GM23338 (cell line): Measurements from ENCODE around the gene AQP4. TPM values are rescaled to one million over a fixed set of nuclear protein-coding genes. Genes with fewer than 3 reads are reported as not detected.

Experiments
- ATAC-seq: fragments of 200-7000 bp; cut with Tn5 transposase; 3 replicates; pipeline ENCODE4 v1.9.1; 2020
- DNase-seq: peaks from one replicate; pipeline ENCODE4 v3.0.0-alpha.2; 2015; ENCODE audit warnings: low spot score
- H2AFZ ChIP-seq: fragments of 200-600 bp; sonication (generic); 2 replicates; pipeline ENCODE4 v1.8.0; 2016; ENCODE audit warnings: antibody characterized with exemption, mild to moderate bottlenecking, moderate library complexity
- H3F3A ChIP-seq: fragments of 200-600 bp; sonication (generic); replicated peaks from 2 replicates; pipeline ENCODE4 v1.8.0; 2017; ENCODE audit warnings: antibody characterized with exemption, mixed run types, low read depth
- H3K27ac ChIP-seq: fragments of 200-600 bp; sonication (generic); 2 replicates; pipeline ENCODE4 v1.6.1; 2016; ENCODE audit warnings: low read depth
- H3K27me3 ChIP-seq: fragments of 200-600 bp; sonication (generic); 2 replicates; pipeline ENCODE4 v1.8.0; 2016; ENCODE audit warnings: mild to moderate bottlenecking, mixed run types, moderate library complexity; ENCODE audit not compliant: insufficient read depth
- H3K36me3 ChIP-seq: fragments of 200-600 bp; sonication (generic); 2 replicates; pipeline ENCODE4 v1.8.0; 2016; ENCODE audit warnings: mild to moderate bottlenecking; ENCODE audit not compliant: insufficient read depth
- H3K4me1 ChIP-seq: fragments of 200-600 bp; sonication (generic); 2 replicates; pipeline ENCODE4 v1.8.0; 2016; ENCODE audit warnings: mild to moderate bottlenecking, moderate library complexity; ENCODE audit not compliant: insufficient read depth
- H3K4me2 ChIP-seq: fragments of 200-600 bp; sonication (generic); 2 replicates; pipeline ENCODE4 v1.7.1; 2017; ENCODE audit warnings: mixed run types
- H3K4me3 ChIP-seq: fragments of 200-600 bp; sonication (generic); 2 replicates; pipeline ENCODE4 v1.6.1; 2016; ENCODE audit warnings: mixed run types
- H3K79me2 ChIP-seq: fragments of 200-600 bp; sonication (generic); replicated peaks from 2 replicates; pipeline ENCODE4 v1.8.0; 2017; ENCODE audit warnings: mild to moderate bottlenecking; ENCODE audit not compliant: insufficient read depth
- H3K9me2 ChIP-seq: fragments of 200-600 bp; sonication (generic); 2 replicates; pipeline ENCODE4 v1.8.0; 2017; ENCODE audit not compliant: insufficient read depth
- H4K20me1 ChIP-seq: fragments of 200-600 bp; sonication (generic); replicated peaks from 2 replicates; pipeline ENCODE4 v1.8.0; 2017; ENCODE audit warnings: mild to moderate bottlenecking; ENCODE audit not compliant: insufficient read depth
- H3K27ac Mint-ChIP-seq: 2 replicates; pipeline ENCODE4 v1.8.0; 2020; ENCODE audit warnings: inconsistent platforms, mild to moderate bottlenecking, moderate library complexity, mixed read lengths
- H3K27me3 Mint-ChIP-seq: 3 replicates; pipeline ENCODE4 v1.8.0; 2022; ENCODE audit warnings: low read depth, mild to moderate bottlenecking, moderate library complexity, mixed read lengths, inconsistent platforms; ENCODE audit not compliant: insufficient read depth, poor library complexity
- H3K36me3 Mint-ChIP-seq: 3 replicates; pipeline ENCODE4 v1.8.0; 2021; ENCODE audit warnings: low read depth, mild to moderate bottlenecking, inconsistent platforms, moderate library complexity, mixed read lengths
- H3K4me1 Mint-ChIP-seq: 3 replicates; pipeline ENCODE4 v1.8.0; 2020; ENCODE audit warnings: mild to moderate bottlenecking, inconsistent platforms, mixed read lengths
- H3K4me3 Mint-ChIP-seq: 3 replicates; pipeline ENCODE4 v1.8.0; 2021; ENCODE audit warnings: moderate library complexity, mild to moderate bottlenecking, inconsistent platforms, mixed read lengths
- H3K9me3 Mint-ChIP-seq: 3 replicates; pipeline ENCODE4 v1.8.0; 2020; ENCODE audit warnings: moderate library complexity, mild to moderate bottlenecking, inconsistent platforms, mixed read lengths
- CREB1 ChIP-seq: fragments of 250-450 bp; sonication (Bioruptor Pico); IDR thresholded peaks from 2 replicates; pipeline ENCODE4 v1.5.0; 2020; ENCODE audit warnings: low read depth, mild to moderate bottlenecking, moderate library complexity
- NANOG ChIP-seq: IDR thresholded peaks from 2 replicates; pipeline ENCODE4 v1.6.1; 2016; ENCODE audit warnings: antibody characterized with exemption, borderline replicate concordance
- POLR2AphosphoS5 ChIP-seq: IDR thresholded peaks from 2 replicates; pipeline ENCODE4 v1.6.1; 2016; ENCODE audit warnings: antibody characterized with exemption, low read depth
- STAT1 ChIP-seq: IDR thresholded peaks from one replicate; pipeline ENCODE4 v1.6.1; 2016; ENCODE audit warnings: antibody characterized with exemption; ENCODE audit not compliant: unreplicated experiment
- ZNF331 ChIP-seq: fragments of 250-450 bp; sonication (Bioruptor Pico); IDR thresholded peaks from 2 replicates; pipeline ENCODE4 v1.5.0; 2020; ENCODE audit warnings: low read depth, mild to moderate bottlenecking, moderate library complexity
- polyA plus RNA-seq: library from polyadenylated mRNA; unstranded; fragments of >200 nt; fragmentation: Nextera tagmentation; extraction: Ambion mirVana; gene quantifications from 2 replicates; pipeline ENCODE4 v1.2.1, GENCODE V29; 2016
- total RNA-seq: library from RNA; depleted of rRNA; stranded (reverse); fragments of >200 nt; shearing (Covaris generic); gene quantifications from 2 replicates; pipeline ENCODE4 v1.2.3, GENCODE V29; 2014
- TF ChIP-seq, protein P1 (sequence below): fragments of 250-450 bp; sonication (Bioruptor Pico); IDR thresholded peaks from 2 replicates; pipeline ENCODE4 v1.5.0; 2020; ENCODE audit warnings: mild to moderate bottlenecking, moderate library complexity
- TF ChIP-seq, protein P2 (sequence below): IDR thresholded peaks from 2 replicates; pipeline ENCODE4 v1.6.1; 2016; ENCODE audit warnings: antibody characterized with exemption
- TF ChIP-seq, protein P3 (sequence below), 2 experiments: fragments of 200-600 bp in 1 of 2; sonication (generic) in 1 of 2; conservative IDR thresholded peaks; 2 replicates each; pipeline versions ENCODE4 v1.5.1 to v1.6.1; 2016 to 2017; ENCODE audit warnings: antibody characterized with exemption in 2 of 2, low read depth in 2 of 2, mild to moderate bottlenecking in 2 of 2, moderate library complexity in 1 of 2

AQP4 gene
- total and polyA plus RNA-seq, 2 experiments from 2014 or later, result 1.1 to 3.8 TPM

DNA sequence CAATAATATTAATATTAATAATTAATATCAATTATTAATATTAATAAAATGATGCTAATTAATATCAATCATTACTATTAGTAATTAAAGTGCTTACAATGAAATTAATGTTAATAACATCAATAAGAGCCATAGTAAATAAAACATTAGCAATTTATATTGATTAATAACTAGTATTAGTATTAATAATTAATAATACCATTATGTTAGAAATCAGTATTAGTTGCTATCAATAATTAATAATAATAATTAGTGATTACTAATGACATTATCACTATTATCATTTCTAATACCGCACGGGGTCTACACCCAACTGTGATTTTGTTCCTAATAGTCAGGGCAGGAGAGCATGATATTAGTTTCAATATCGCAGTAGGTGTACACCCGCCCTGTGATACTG is 22.8 kb upstream of the AQP4 start:
- Histone ChIP-seq H2AFZ (no peak overlapping the region), H3K4me3 (no peak overlapping the region), H3K4me1 (0 out of 2 replicates have a peak, but pooled peaks cover under 1% of the 10 kb centered on the region), H3K79me2 (no peaks in the 10 kb centered on the region), H4K20me1 (no peaks in the 10 kb centered on the region), H3K36me3 (no peaks in the 10 kb centered on the region), H3F3A (no peaks in the 10 kb centered on the region), H3K27me3 (no peaks in the 10 kb centered on the region), H3K4me2 (no peak overlapping the region), H3K27ac (no peak overlapping the region), H3K9me2 (no peaks in the 10 kb centered on the region)
- DNase-seq, result no peak
- no peaks in the 10 kb centered on the region for H3K9me3 Mint-ChIP-seq
- no peak for TF ChIP-seq NANOG
- no peak for TF ChIP-seq CREB1 (CRISPR knock-in tag)
- TF ChIP-seq STAT1, result no peak
- TF ChIP-seq, protein P1, sequence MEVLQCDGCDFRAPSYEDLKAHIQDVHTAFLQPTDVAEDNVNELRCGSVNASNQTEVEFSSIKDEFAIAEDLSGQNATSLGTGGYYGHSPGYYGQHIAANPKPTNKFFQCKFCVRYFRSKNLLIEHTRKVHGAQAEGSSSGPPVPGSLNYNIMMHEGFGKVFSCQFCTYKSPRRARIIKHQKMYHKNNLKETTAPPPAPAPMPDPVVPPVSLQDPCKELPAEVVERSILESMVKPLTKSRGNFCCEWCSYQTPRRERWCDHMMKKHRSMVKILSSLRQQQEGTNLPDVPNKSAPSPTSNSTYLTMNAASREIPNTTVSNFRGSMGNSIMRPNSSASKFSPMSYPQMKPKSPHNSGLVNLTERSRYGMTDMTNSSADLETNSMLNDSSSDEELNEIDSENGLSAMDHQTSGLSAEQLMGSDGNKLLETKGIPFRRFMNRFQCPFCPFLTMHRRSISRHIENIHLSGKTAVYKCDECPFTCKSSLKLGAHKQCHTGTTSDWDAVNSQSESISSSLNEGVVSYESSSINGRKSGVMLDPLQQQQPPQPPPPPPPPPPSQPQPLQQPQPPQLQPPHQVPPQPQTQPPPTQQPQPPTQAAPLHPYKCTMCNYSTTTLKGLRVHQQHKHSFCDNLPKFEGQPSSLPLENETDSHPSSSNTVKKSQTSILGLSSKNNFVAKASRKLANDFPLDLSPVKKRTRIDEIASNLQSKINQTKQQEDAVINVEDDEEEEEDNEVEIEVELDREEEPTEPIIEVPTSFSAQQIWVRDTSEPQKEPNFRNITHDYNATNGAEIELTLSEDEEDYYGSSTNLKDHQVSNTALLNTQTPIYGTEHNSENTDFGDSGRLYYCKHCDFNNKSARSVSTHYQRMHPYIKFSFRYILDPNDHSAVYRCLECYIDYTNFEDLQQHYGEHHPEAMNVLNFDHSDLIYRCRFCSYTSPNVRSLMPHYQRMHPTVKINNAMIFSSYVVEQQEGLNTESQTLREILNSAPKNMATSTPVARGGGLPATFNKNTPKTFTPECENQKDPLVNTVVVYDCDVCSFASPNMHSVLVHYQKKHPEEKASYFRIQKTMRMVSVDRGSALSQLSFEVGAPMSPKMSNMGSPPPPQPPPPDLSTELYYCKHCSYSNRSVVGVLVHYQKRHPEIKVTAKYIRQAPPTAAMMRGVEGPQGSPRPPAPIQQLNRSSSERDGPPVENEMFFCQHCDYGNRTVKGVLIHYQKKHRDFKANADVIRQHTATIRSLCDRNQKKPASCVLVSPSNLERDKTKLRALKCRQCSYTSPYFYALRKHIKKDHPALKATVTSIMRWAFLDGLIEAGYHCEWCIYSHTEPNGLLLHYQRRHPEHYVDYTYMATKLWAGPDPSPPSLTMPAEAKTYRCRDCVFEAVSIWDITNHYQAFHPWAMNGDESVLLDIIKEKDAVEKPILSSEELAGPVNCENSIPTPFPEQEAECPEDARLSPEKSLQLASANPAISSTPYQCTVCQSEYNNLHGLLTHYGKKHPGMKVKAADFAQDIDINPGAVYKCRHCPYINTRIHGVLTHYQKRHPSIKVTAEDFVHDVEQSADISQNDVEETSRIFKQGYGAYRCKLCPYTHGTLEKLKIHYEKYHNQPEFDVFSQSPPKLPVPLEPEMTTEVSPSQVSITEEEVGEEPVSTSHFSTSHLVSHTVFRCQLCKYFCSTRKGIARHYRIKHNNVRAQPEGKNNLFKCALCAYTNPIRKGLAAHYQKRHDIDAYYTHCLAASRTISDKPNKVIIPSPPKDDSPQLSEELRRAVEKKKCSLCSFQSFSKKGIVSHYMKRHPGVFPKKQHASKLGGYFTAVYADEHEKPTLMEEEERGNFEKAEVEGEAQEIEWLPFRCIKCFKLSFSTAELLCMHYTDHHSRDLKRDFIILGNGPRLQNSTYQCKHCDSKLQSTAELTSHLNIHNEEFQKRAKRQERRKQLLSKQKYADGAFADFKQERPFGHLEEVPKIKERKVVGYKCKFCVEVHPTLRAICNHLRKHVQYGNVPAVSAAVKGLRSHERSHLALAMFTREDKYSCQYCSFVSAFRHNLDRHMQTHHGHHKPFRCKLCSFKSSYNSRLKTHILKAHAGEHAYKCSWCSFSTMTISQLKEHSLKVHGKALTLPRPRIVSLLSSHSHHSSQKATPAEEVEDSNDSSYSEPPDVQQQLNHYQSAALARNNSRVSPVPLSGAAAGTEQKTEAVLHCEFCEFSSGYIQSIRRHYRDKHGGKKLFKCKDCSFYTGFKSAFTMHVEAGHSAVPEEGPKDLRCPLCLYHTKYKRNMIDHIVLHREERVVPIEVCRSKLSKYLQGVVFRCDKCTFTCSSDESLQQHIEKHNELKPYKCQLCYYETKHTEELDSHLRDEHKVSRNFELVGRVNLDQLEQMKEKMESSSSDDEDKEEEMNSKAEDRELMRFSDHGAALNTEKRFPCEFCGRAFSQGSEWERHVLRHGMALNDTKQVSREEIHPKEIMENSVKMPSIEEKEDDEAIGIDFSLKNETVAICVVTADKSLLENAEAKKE, result no peak
- TF ChIP-seq ZNF331 (CRISPR knock-in tag), result no peak
- TF ChIP-seq, protein P2, sequence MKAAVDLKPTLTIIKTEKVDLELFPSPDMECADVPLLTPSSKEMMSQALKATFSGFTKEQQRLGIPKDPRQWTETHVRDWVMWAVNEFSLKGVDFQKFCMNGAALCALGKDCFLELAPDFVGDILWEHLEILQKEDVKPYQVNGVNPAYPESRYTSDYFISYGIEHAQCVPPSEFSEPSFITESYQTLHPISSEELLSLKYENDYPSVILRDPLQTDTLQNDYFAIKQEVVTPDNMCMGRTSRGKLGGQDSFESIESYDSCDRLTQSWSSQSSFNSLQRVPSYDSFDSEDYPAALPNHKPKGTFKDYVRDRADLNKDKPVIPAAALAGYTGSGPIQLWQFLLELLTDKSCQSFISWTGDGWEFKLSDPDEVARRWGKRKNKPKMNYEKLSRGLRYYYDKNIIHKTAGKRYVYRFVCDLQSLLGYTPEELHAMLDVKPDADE, result no peak
- TF ChIP-seq POLR2AphosphoS5, result no peak
- TF ChIP-seq, protein P3, sequence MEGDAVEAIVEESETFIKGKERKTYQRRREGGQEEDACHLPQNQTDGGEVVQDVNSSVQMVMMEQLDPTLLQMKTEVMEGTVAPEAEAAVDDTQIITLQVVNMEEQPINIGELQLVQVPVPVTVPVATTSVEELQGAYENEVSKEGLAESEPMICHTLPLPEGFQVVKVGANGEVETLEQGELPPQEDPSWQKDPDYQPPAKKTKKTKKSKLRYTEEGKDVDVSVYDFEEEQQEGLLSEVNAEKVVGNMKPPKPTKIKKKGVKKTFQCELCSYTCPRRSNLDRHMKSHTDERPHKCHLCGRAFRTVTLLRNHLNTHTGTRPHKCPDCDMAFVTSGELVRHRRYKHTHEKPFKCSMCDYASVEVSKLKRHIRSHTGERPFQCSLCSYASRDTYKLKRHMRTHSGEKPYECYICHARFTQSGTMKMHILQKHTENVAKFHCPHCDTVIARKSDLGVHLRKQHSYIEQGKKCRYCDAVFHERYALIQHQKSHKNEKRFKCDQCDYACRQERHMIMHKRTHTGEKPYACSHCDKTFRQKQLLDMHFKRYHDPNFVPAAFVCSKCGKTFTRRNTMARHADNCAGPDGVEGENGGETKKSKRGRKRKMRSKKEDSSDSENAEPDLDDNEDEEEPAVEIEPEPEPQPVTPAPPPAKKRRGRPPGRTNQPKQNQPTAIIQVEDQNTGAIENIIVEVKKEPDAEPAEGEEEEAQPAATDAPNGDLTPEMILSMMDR (conservative IDR thresholded peaks at IDR 0.05; ENCODE audit: low read depth in 2 of 2), result no peak
- no peak overlapping the region for H3K4me3 Mint-ChIP-seq
- H3K27me3 Mint-ChIP-seq, result no peaks in the 10 kb centered on the region
- H3K27ac Mint-ChIP-seq, result no peak overlapping the region
- H3K36me3 Mint-ChIP-seq, result no peaks in the 10 kb centered on the region
- H3K4me1 Mint-ChIP-seq, result no peaks in the 10 kb centered on the region
- ATAC-seq, result no peak
